Heart left ventricle (tissue), 16 donors: ENCODE results near the gene TMC4. TPM values are rescaled to one million over a fixed set of nuclear protein-coding genes. Genes with fewer than 3 reads are reported as not detected.
"Not testable (repeated sequence)": the region's sequence is repeated elsewhere in the genome, so short reads cannot be mapped to it uniquely, and the experiment has no call there.

Experiments used
- ATAC-seq, 4 donors: fragments of 200-7000 bp; cut with Tn5 transposase; one replicate each; pipeline ENCODE4 v1.9.1; 2020 to 2022; ENCODE audit warnings: moderate library complexity in 4 of 4, mild to moderate bottlenecking in 3 of 4, moderate number of reproducible peaks in 1 of 4
- DNase-seq, 5 donors: peaks; one replicate each; pipeline ENCODE4 v3.0.0-alpha.2; 2020
- H3K27ac ChIP-seq, 12 donors: fragments of 200-600 bp; sonication (generic) in 4 of 12; one replicate each; pipeline versions ENCODE4 v1.5.0 to v1.8.0; 2016 to 2022; ENCODE audit warnings: mild to moderate bottlenecking in 2 of 12
- H3K27me3 ChIP-seq, 9 donors: fragments of 200-600 bp; sonication (generic) in 2 of 9; one replicate each; pipeline versions ENCODE4 v1.5.1 to v1.8.0; 2016 to 2022; ENCODE audit warnings: mild to moderate bottlenecking in 3 of 9
- H3K36me3 ChIP-seq, 9 donors: fragments of 200-600 bp; sonication (generic) in 2 of 9; one replicate each; pipeline versions ENCODE4 v1.5.0 to v1.8.0; 2018 to 2022; ENCODE audit warnings: mild to moderate bottlenecking in 2 of 9
- H3K4me1 ChIP-seq, 12 donors: fragments of 200-600 bp; sonication (generic) in 4 of 12; one replicate each; pipeline versions ENCODE4 v1.5.0 to v1.8.0; 2016 to 2022; ENCODE audit warnings: mild to moderate bottlenecking in 3 of 12
- H3K4me3 ChIP-seq, 12 donors: fragments of 200-600 bp; sonication (generic) in 4 of 12; one replicate each; pipeline versions ENCODE4 v1.5.0 to v1.8.0; 2017 to 2022; ENCODE audit warnings: mild to moderate bottlenecking in 9 of 12, moderate library complexity in 4 of 12
- H3K9me3 ChIP-seq, 12 donors: fragments of 200-600 bp; sonication (generic) in 4 of 12; one replicate each; pipeline versions ENCODE4 v1.5.0 to v1.8.0; 2016 to 2022; ENCODE audit warnings: mild to moderate bottlenecking in 1 of 12
- POLR2A ChIP-seq, 2 donors: fragments of 450-650 bp; IDR thresholded peaks; one replicate each; pipeline ENCODE4 v1.6.1; 2017; ENCODE audit warnings: antibody characterized with exemption in 2 of 2, mild to moderate bottlenecking in 2 of 2, moderate library complexity in 2 of 2
- WGBS, 4 donors: extraction: QIAGEN DNeasy Blood & Tissue Kit in 2 of 4; methylation state at CpG; one replicate each; pipeline versions ENCODE4 v1.1.5 to v1.1.7; 2013 to 2018; 5-methylcytosine and 5-hydroxymethylcytosine counted together
- intact Hi-C, 10 donors: fragments of 100-400 bp; cut with DNase I; formaldehyde crosslinking; loops; one replicate each; pipeline versions ENCODE4 v1.11.1 to v1.14.2; 2022
- long read RNA-seq, 3 donors: library from polyadenylated mRNA; unstranded; transcript quantifications; one replicate each; pipeline ENCODE4 v2.0.0, GENCODE V29; 2020 to 2021
- polyA plus RNA-seq, 2 donors: library from polyadenylated mRNA; stranded (reverse); fragments of 200-250 nt; gene quantifications; one replicate each; pipeline ENCODE4 v1.2.3, GENCODE V29; 2013
- total RNA-seq, 9 donors: library from RNA; depleted of rRNA in 2 of 9; stranded (reverse); fragments of >200 nt in 2 of 9; fragmentation: NEBNext Ultra II Directional in 3 of 9; extraction: Animal tissue kit (Norgen Biotek cat#: 25700) in 3 of 9; gene quantifications; one replicate each; pipeline versions ENCODE4 v1.1.0 to v1.2.4, GENCODE V29; 2016 to 2023
- TF ChIP-seq, protein P1 (sequence below), 12 donors: fragments of 200-600 bp; sonication (generic) in 4 of 12; IDR thresholded peaks; one replicate each; pipeline versions ENCODE4 v1.5.0 to v1.8.0; 2018 to 2022; ENCODE audit warnings: antibody characterized with exemption in 12 of 12, mild to moderate bottlenecking in 5 of 12
- donor health status: ischemic (EF 13 %, LVEDD 7.1; RV severe dilation, severe dysfunction).
- donor health status: healthy with polysubstance abuse.
- donor health status: DM: no; HTN: yes; CAD: no.
- donor health status: DM: no; HTN: no; CAD: no.
- donor health status: ischemic (EF 25% LVEDD 6.9; RV normal size, moderate dysfunction).
- donor health status: ischemic (EF 25% LVEDD 5.7; RV mildly dilated, moderate dysfunction).
- donor health status: healthy.
- donor health status: DM: yes; HTN: yes; CAD: no.
- donor health status: ischemic (EF 35%, LVEDD 5.7; RV mildly dilated, moderate dysfunction).
- donor health status: nonischemic (EF 11% LVEDD 7.7; RV severe dilation, severe dysfunction).
- donor health status: DM: yes; HTN: yes; CAD: no.
- donor health status: PGD.
- donor health status: ischemic (EF 29% LVEDD 5.4; RV normal size, mild dysfunction).
- donor health status: nonischemic (EF 23%, LVEDD 6.1; RV moderate dilation, normal function).

Gene TMC4
- total RNA-seq (1 to 10 TPM in 7 of 9 donors, under 1 TPM in 1, not detected in 1; 0.58 to 4.5 (median 2.1) TPM), polyA plus RNA-seq (1 to 10 TPM; 1.2 to 3.6 TPM)
- long read RNA-seq, donor 1, partial matches to known transcripts = 2 of 2 reads
- long read RNA-seq, donor 1, other reads (novel, unspliced or antisense) = 0 of 2 reads
- long read RNA-seq, donor 2, partial matches to known transcripts = 0 of 2 reads
- long read RNA-seq, donor 2, other reads (novel, unspliced or antisense) = 2 of 2 reads
- long read RNA-seq, donor 3, partial matches to known transcripts = 1 of 2 reads
- long read RNA-seq, donor 3, other reads (novel, unspliced or antisense) = 1 of 2 reads

DNA sequence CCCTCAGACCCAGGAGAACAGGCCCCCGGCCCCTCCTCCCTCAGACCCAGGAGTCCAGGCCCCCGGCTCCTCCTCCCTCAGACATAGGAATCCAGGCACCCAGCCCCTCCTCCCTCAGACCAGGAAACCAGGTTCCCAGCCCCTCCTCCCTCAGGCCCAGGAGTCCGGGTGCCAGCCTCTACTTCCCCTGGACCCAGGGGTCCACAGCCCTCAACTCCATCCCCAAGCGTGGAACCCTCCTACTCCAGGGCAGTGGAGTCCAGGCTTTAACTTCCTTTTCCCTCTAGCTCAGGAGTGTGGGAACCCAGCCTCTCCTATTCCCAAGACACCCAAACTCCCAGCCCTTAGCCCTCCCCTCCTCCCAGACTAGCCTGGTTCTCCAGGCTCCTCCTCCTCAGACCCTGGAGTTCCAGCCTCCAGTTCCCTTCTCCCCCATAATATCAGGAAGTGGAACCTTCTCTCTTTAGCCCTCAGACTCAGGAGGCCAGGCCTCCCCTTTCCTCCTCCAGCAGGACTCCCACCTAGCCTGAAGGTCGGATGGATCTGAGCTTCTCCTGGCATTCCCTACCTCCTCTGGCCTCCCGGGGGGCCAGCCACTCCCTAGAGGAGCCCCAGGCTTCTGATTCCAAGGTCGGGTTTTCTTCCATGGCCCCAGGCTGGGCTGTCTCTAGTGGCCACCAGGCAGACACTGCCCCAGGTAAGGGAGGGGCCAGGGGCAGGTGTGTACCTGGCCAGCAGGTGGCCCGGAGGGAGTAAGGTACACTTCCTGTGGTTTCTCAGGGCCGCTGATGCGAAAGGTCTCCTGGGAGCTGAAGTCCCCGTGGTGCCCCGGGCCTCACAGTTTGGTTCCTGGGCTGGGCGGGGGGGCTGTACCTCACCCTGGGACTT lies at the start of gene TMC4:
TMC4 (minus strand) TSS at position 690 of the 888 bp plus-strand sequence; CDS start at position 647, 43 bp downstream.
- H3K4me1 ChIP-seq = peaks cover 0 to 17% (median 2%) of the 10 kb centered on the region in 12 donors
- peaks cover 0 to 7% (median 0%) of the 10 kb centered on the region in 9 donors for H3K36me3 ChIP-seq
- WGBS, 4 donors = 12 to 20% (median 16%) methylated on average over 7 to 13 of the region's 13 CpGs
- TF ChIP-seq POLR2A (IDR thresholded peaks at IDR 0.05) = no peak
- TF ChIP-seq, protein P1, sequence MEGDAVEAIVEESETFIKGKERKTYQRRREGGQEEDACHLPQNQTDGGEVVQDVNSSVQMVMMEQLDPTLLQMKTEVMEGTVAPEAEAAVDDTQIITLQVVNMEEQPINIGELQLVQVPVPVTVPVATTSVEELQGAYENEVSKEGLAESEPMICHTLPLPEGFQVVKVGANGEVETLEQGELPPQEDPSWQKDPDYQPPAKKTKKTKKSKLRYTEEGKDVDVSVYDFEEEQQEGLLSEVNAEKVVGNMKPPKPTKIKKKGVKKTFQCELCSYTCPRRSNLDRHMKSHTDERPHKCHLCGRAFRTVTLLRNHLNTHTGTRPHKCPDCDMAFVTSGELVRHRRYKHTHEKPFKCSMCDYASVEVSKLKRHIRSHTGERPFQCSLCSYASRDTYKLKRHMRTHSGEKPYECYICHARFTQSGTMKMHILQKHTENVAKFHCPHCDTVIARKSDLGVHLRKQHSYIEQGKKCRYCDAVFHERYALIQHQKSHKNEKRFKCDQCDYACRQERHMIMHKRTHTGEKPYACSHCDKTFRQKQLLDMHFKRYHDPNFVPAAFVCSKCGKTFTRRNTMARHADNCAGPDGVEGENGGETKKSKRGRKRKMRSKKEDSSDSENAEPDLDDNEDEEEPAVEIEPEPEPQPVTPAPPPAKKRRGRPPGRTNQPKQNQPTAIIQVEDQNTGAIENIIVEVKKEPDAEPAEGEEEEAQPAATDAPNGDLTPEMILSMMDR (IDR thresholded peaks at IDR 0.05) = no peak
- peak in 3 of 4 donors; percentile 26 to 55 (median 52) for ATAC-seq
- intact Hi-C loops = loop anchor here in 1 of 10 donors (5.0 kb wide), 1 partner anchor 60 kb away; no protein-coding TSS in a partner anchor
- H3K9me3 ChIP-seq = no peaks in the 10 kb centered on the region
- H3K27ac ChIP-seq = peak within 1 kb of the TSS in 8 of 12 donors; percentile 29 to 78 (median 62)
- peaks cover 0 to 13% (median 0%) of the 10 kb centered on the region in 9 donors for H3K27me3 ChIP-seq
- peak in 2 of 5 donors; percentile 51 to 55 for DNase-seq
- H3K4me3 ChIP-seq = peak within 1 kb of the TSS in 8 of 12 donors; percentile 25 to 51 (median 36)

DNA sequence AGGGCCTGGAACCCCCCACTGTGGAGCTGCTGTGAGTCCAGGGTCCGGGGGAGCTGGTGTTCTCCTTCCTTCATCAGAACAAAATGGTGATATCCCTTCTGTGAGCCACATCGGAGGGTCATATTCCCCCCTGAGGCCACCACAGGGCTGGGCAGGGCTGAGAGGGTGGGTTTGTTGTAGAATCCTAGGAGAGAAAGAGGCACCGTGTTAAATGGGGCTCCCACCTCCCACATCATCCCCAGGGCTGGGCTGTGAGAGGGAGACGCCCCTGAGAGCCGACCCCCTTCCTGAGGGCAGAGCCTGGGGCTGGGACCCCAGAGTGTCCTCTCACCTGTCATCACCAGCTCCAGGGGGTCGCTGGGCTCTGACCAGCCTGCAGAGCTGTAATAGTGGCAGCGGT lies 49.0 kb upstream of the TMC4 start:
- intact Hi-C loops = loop anchor here in 3 of 10 donors (2.0 kb wide), 2 partner anchors 17 to 25 kb away; no protein-coding TSS in a partner anchor
- WGBS, 4 donors = 58 to 68% (median 62%) methylated on average over 6 to 7 of the region's 7 CpGs
- H3K9me3 ChIP-seq, ATAC-seq, DNase-seq, H3K4me1 ChIP-seq, H3K27ac ChIP-seq: not testable (repeated sequence)
- peaks cover 0 to 17% (median 0%) of the 10 kb centered on the region in 9 donors for H3K36me3 ChIP-seq
- peak overlapping the region in 1 of 12 donors; percentile 58 for H3K4me3 ChIP-seq
- H3K27me3 ChIP-seq = peaks cover 0 to 20% (median 3%) of the 10 kb centered on the region in 9 donors

DNA sequence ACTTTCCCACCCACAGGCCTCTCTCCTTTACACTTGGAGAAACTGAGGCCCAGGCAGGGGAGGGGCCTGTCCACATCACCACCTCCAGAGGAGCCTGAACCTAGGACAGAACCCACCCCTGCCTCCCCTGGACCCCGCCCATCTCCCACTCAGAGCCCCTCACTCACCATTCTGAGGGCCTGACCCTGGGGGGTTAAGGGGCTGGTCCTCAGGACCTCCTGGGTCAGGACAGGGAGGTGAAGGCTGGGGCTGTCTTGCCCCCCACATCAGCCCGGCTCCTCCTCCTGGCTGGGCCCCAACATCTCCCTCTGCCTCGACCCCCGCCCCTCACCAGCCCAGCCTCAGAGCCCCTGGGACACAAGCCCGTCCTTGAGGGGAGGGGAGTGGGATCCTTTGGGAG lies 46.7 kb upstream of the TMC4 start:
- ATAC-seq, H3K27ac ChIP-seq, intact Hi-C loops, H3K4me3 ChIP-seq, DNase-seq, H3K9me3 ChIP-seq, H3K4me1 ChIP-seq: not testable (repeated sequence)
- Histone ChIP-seq H3K27me3 (peaks cover 0 to 20% (median 3%) of the 10 kb centered on the region in 9 donors), H3K36me3 (peaks cover 0 to 27% (median 0%) of the 10 kb centered on the region in 9 donors)
- WGBS, 4 donors = 54 to 95% (median 85%) methylated on average over 1 to 5 of the region's 5 CpGs

DNA sequence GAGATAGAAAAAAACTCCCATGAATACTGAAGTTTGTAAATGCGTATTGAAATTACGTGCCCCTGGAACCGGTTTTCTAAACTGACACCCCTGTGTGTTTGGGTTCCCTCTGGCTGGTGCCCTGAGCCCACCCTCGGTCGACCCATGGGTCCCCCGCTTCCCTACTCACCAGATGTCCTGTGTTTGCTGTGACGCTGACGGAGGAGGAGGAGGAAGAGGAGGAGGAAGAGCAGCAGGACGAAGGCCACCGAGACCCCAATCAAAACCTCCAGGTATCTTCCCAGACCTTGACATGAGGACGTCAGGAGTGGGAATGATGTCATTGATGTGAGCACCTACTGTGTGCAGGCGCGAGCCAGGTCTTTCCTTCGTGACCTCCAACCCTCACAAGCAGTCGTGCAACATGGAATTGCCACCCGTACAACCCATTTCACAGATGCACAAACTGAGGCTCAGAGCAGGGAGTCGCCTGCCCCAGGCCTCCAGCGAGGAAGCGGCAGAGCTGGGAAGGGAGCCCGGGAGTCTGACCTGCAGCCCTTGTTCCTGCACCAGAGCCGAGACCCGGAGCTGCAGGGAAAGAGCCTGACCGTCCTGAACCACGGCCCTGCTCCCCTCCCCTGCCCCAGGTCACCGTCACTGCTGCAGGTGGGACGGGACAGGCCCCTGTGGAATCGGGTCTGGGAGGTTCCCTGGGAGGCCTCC lies 46.2 kb upstream of the TMC4 start:
- intact Hi-C loops = no loop called here
- Histone ChIP-seq H3K9me3 (no peaks in the 10 kb centered on the region), H3K27me3 (peaks cover 0 to 20% (median 3%) of the 10 kb centered on the region in 9 donors), H3K36me3 (peaks cover 0 to 27% (median 0%) of the 10 kb centered on the region in 9 donors), H3K4me3 (no peak overlapping the region), H3K27ac (no peak overlapping the region), H3K4me1 (peaks cover 0 to 5% (median 0%) of the 10 kb centered on the region in 12 donors)
- 86 to 93% (median 90%) methylated on average over 20 to 27 of the region's 27 CpGs for WGBS, 4 donors
- TF ChIP-seq POLR2A (IDR thresholded peaks at IDR 0.05) = no peak
- TF ChIP-seq, protein P1 (IDR thresholded peaks at IDR 0.05) = no peak
- no peak for DNase-seq
- no peak for ATAC-seq
